ENCODE measurements around the gene STK10.

DNA sequence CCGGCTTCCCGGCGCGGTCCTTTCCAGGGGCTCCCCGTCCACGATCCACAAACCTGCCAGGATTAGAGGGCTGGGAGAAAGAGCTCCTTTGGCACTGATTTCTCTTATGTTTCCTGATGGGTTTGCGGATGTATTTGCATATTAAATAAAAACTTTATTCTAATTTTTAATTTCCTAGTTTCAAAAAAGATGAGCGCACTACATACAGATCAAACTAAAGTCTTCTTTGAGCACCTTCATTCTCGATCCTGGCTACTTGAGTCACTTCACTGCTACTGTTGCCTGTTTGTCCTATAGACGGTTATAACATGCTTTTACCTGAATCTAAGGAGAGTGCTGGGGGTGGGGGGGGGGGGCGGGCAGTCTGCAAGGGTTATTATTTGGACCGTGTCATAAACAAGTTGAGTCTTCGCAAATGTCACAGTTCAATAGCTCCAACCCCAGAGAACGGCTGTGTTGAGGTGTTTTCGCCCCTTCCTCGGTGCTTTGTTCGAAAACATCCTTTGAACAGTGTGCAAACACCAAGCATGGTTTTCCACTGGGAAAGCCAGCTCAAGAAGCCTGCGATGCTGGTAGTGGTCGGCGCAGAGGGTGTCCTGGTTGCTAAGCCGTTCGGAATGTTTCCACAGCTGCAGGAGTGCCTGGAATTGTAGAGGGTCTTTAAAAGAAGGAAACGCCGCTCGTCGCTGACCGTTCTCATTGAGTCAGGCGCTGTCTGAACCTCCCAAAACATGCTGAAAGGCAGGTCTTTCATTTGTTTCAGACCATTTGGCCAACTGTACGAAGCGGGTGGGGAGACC is 1.1 kb upstream of the STK10 start:
- no peak for TF ChIP-seq EZH2 (IDR thresholded peaks at IDR 0.05)
- no peak for TF ChIP-seq POLR2AphosphoS5 (IDR thresholded peaks at IDR 0.05; ENCODE audit: borderline replicate concordance, low read depth, low read length)
- no peak for TF ChIP-seq FOXP2 (optimal IDR thresholded peaks at IDR 0.05; ENCODE audit: control extremely low read depth, extremely low read length, insufficient read depth)

Data from SK-N-MC (cell line).